Upper lobe of left lung (tissue), 4 donors: ENCODE data around the gene STC2.

ENCODE experiments used
- CTCF ChIP-seq, 6 experiments: fragments of 450-650 bp in 4 of 6; fragments of 200-600 bp in 2 of 6; sonication (generic) in 2 of 6; IDR thresholded peaks; one replicate each; pipeline ENCODE4 v1.5.1; 2016 to 2019; ENCODE audit warnings: antibody characterized with exemption in 6 of 6
- EP300 ChIP-seq, 4 donors: sonication (generic); formaldehyde crosslinking; IDR thresholded peaks; one replicate each; pipeline ENCODE4 v1.5.1; 2017; ENCODE audit warnings: antibody characterized with exemption in 4 of 4, control low read depth in 2 of 4

DNA sequence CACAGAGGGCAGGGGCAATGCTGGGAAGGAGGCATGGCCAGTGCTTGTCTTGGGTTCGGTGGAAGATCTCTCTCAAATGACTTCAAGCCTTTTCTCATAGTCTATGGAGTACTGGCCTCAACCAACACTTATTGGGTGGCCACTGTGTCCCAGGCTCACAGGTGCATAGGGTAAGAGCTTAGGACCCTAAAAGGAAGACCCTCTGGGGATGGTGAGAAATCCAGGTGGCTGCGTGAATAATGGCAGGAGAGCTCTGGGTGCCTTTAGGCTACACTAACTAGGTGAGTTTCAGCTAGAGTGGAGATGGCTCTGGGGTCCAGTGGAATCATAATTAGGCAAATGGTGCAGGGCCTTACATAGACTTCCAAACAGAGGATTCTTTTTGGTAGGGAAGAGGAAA, 9.9 kb downstream of the STC2 start:
- TF ChIP-seq CTCF (IDR thresholded peaks at IDR 0.05) (no peak), EP300 (IDR thresholded peaks at IDR 0.05) (no peak)
